ENCODE results near the gene UBE2D4.
"Not testable (repeated sequence)": the region's sequence is repeated elsewhere in the genome, so short reads cannot be mapped to it uniquely, and the experiment has no call there.

UBE2D4 gene

GRCh38 chr7:43914795-43915194 lies 11.4 kb upstream of the UBE2D4 start:
- DNase-seq = no peak

DNA sequence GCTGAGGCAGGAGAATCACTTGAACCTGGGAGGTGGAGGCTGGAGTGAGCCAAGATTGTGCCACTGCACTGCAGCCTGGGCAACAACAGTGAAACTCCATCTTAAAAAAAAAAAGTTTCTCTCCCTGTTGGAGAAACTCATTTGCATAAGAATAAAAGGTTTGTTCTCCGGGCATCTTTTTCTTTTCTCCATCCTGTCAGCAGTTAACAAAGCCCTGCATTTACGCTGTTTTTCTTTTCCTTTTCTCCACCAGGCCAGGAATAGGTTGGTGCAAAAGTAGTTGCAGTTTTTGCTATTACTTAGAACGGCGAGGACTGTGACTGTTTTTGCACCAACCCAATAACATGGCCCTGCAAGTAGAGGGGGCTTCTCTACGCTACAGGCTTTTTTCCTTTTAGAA lies 10.3 kb upstream of the UBE2D4 start:
- DNase-seq = no peak

GRCh38 chr7:43921423-43921822 lies 4.8 kb upstream of the UBE2D4 start:
- DNase-seq = no peak

DNA sequence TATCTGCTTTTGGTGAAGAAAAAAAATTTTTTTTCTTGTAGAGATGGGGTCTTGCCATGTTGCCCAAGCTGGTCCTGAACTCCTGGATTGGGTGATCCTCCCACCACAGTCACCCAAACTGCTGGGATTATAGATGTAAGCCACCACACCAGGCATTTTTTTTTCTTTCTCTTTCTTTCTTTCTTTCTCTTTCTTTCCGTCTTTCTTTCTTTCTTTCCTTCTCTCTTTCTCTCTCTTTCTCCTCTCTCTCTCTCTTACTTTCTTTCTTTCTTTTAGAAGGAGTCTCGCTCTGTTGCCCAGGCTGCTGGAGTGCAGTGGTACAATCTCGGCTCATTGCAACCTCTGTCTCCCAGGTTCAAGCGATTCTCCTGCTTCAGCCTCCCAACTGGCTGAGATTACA lies 3.5 kb upstream of the UBE2D4 start:
- DNase-seq = no peak

GRCh38 chr7:43926798-43927123 lies 525 bp downstream of the UBE2D4 start:
- no peak for DNase-seq

DNA sequence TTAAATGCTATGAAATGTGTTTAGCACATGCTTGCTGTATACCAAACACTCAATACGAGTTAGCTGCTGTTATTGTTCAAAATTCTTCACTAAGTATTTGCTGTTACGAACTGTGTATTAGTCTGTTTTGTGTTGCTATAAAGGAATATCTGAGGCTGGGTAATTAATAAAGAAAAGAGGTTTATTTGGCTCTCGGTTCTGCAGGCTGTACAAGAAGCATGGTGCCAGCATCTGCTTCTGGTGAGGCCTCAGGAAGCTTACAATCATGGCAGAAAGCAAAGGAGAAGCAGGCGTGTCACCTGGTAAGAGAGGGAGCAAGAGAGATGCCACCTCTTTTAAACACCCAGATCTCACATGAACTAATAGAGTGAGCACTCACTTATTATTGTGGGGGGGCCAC lies 1.6 kb downstream of the UBE2D4 start:
- DNase-seq = no peak

- no peak for DNase-seq
These were observed 3.6 kb downstream of the UBE2D4 start for GRCh38 chr7:43929529-43930457.

GRCh38 chr7:43931346-43931745 lies 5.1 kb downstream of the UBE2D4 start:
- peak; percentile 33 for DNase-seq

DNA sequence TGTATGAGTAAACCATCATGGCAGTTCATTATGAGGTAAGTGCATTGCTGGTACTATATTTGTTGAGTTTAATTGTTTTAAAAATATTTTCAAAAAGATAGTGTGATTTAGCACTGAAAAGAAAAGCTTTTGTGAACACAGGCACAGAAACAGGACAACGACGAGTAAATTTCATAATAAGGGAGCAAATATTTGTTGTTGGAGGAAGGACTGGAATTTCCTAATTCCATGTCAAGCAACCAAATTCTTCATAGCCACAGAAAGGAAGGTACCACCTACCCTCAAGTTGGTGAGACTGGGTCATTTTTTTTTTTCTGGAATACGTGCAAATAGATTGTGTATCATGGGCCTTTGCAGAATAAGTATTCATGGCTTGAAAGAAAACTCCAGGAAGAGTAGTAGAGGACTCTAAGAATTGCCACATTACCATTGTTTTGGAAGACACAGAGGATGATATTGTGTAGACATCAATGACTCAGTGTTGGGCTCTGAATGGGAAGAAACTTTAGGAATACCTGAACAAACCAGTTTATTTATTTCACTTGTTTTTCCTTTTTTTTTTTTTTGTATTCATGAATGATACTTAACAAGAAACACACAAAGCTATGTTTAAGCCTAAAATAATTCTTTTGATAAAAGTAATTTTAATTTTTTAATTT lies 7.8 kb downstream of the UBE2D4 start:
- DNase-seq = no peak

DNA sequence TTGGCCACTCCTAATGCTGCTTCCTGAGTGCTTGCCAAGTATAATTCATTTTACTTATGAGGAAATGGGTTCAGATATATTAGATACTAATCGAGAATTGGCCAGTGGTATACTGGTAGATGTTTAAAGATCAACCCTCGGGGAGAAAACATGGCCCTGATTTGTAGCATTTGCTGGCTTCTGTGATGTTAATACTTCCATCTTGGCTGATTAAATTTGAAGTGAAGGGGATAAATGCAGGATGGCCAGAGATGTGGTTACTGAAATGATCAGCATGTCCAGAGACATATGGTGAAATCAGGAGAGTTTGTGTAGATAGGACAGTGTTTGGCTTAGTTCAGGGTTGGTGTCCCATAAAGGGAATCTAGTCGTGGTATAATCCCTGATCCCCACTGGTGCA lies 11.2 kb downstream of the UBE2D4 start:
- DNase-seq = no peak

DNA sequence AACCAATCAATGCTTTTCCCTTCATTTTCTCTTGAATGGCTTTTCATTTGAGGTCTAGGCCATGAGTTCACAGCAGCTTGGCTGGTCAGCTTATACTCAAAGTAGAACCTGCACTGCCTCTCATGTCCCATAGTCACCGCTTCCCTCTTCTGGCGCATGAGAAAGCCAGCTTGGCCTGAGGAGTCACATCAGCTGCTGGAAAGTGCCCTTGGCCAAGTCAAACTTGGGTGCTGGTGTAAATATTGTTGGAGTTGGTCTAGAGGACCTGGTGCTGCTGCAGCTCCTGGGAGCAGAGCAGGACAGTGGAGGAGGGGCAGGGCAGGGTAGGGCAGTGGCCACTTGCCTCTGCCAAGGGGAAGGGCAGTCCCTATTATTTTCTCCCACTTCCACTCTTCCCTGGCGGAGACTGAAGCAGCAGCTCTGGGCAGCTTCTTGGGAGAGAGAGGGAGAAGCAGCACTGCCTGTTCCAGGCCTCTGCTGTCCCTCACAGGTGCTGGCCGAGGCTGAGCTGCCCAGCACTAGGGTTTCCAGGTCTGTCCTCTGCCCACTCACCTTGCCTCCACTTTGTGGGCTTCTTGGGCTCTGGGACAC lies 12.8 kb downstream of the UBE2D4 start:
- DNase-seq = no peak

- DNase-seq = no peak
These were observed 16.0 kb downstream of the UBE2D4 start for GRCh38 chr7:43942250-43942649.

GRCh38 chr7:43942997-43943396 lies 16.8 kb downstream of the UBE2D4 start:
- DNase-seq = no peak

DNA sequence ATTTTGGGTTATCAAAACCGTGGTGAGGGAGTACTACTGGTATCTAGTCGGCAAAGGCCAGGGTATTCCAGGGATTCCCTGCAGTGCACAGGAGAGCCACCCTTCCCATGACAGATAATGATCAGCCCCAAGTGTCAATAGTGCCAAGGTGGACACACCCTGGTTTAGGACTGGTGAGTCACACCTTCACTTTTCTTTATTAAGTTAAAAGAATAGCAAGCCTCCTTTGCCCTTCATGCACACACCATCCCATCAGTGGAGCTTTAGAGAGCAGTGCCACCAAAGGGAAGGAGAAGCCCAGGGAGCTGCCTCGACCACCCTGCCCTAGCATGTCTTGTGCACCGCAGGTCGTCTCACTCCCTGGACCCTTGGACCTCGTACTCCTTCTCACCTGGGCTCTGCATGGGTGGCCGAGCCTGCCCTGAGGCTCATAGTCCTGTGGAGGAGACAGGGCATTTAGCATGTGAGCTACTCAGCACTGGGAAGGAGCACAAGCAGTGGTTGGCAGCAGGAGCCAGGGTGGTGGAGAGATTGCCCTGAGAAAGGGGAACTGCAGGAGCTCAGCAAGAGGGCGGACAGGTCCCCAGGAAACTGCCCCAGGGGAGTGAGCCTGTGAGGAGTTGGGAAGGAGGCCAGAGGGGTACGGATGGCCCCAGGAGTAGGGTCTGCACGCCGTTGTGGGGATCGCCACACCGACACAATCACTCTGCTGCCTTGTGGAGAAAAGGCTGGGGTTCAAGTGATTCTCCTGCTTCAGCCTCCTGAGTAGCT lies 17.4 kb downstream of the UBE2D4 start:
- DNase-seq = no peak

GRCh38 chr7:43944286-43944685 lies 18.1 kb downstream of the UBE2D4 start:
- no peak for DNase-seq

- DNase-seq = no peak
These were observed 25.8 kb downstream of the UBE2D4 start for GRCh38 chr7:43952028-43952427.

DNA sequence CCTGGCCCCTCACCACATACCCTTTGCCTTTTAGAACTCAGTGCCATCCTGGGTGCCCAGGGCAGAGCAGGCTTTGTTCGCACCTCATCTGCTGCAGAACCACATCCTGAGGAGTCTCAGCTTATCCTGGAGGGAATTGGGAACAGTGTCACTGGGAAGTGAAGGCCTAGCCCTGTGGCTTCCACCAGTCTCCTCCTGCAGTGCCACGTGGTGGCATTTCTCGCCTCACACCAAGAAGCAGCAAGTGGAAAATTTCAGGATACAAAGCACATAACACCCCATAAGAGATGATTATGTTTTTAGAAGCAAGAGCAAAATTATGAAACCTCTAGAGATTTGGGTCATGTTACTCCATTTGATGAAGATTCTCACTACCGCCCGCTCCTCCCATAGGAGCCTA lies 26.8 kb downstream of the UBE2D4 start:
- no peak for DNase-seq

- DNase-seq = peak; percentile 15
These were observed 28.4 kb downstream of the UBE2D4 start for GRCh38 chr7:43954524-43955228.

GRCh38 chr7:43956027-43956426 lies 29.8 kb downstream of the UBE2D4 start:
- peak; percentile 14 for DNase-seq

GRCh38 chr7:43960933-43961332 lies 34.7 kb downstream of the UBE2D4 start:
- no peak for DNase-seq

- not testable (repeated sequence) for DNase-seq
These were observed 40.2 kb downstream of the UBE2D4 start for GRCh38 chr7:43966392-43966791.
